A549 (cell line): Measurements from ENCODE around the gene TREH.

Experiments used
- EP300 ChIP-seq, 2 experiments: fragments of >200 bp; sonication (Bioruptor Twin); formaldehyde crosslinking; IDR thresholded peaks; 2 replicates in 1 of 2; 3 replicates in 1 of 2; pipeline ENCODE4 v1.6.1; 2016 to 2017
- REST ChIP-seq: fragments of 200-600 bp; sonication (generic); IDR thresholded peaks from 2 replicates; pipeline ENCODE4 v1.6.1; 2016; ENCODE audit warnings: antibody characterized with exemption, mild to moderate bottlenecking, moderate library complexity
- TF ChIP-seq, protein P1 (sequence below): fragments of >200 bp; sonication (Bioruptor Twin); formaldehyde crosslinking; IDR thresholded peaks from 3 replicates; pipeline ENCODE4 v1.6.1; 2016

- TF ChIP-seq REST (no peak), EP300 (IDR thresholded peaks at IDR 0.05) (no peak)
- TF ChIP-seq, protein P1, sequence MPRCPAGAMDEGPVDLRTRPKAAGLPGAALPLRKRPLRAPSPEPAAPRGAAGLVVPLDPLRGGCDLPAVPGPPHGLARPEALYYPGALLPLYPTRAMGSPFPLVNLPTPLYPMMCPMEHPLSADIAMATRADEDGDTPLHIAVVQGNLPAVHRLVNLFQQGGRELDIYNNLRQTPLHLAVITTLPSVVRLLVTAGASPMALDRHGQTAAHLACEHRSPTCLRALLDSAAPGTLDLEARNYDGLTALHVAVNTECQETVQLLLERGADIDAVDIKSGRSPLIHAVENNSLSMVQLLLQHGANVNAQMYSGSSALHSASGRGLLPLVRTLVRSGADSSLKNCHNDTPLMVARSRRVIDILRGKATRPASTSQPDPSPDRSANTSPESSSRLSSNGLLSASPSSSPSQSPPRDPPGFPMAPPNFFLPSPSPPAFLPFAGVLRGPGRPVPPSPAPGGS, result no peak
Measured at GRCh38 chr11:118663902-118664301, 15.5 kb downstream of the TREH start.
